Frontal cortex (tissue), 4 donors: ENCODE results near the gene DCLK2. TPM values are rescaled to one million over a fixed set of nuclear protein-coding genes. Genes with fewer than 3 reads are reported as not detected.

Source experiments
- DNase-seq, 2 donors: peaks; one replicate each; pipeline ENCODE4 v3.0.0; 2012; ENCODE audit warnings: low spot score in 2 of 2
- FAIRE-seq: peaks from 2 replicates; lab custom pipeline; 2012; peaks lifted over from hg19 to GRCh38; lab: Jason Lieb, UNC
- total RNA-seq: library from RNA; depleted of rRNA; stranded (reverse); fragments of >200 nt; gene quantifications from one replicate; pipeline ENCODE4 v1.2.3, GENCODE V29; 2014
- donor health status: control.
- donor health status: control.
- donor health status: control.

Gene DCLK2
- total RNA-seq, 1 donor from 2014 or later, result 75.4 TPM

- DNase-seq (no peak), FAIRE-seq (no peak)
Observed at GRCh38 chr4:150253416-150253815, 175.2 kb downstream of the DCLK2 start.

GRCh38 chr4:150253965-150254630 lies 175.9 kb downstream of the DCLK2 start:
- FAIRE-seq, result no peak
- no peak for DNase-seq

- DNase-seq (no peak), FAIRE-seq (no peak)
Observed at GRCh38 chr4:150255610-150256224, 177.5 kb downstream of the DCLK2 start.

- DNase-seq (no peak), FAIRE-seq (no peak)
Observed at GRCh38 chr4:150256225-150256620, 178.0 kb downstream of the DCLK2 start.

- DNase-seq (no peak), FAIRE-seq (no peak)
Observed at GRCh38 chr4:150256841-150257730, 178.8 kb downstream of the DCLK2 start.

GRCh38 chr4:150258569-150258968 lies 180.3 kb downstream of the DCLK2 start:
- no peak for FAIRE-seq
- DNase-seq, result no peak

- FAIRE-seq (no peak), DNase-seq (no peak)
Observed at GRCh38 chr4:150259861-150260567, 181.8 kb downstream of the DCLK2 start.

- DNase-seq, result no peak
- FAIRE-seq, result no peak
Observed at GRCh38 chr4:150261571-150261970, 183.3 kb downstream of the DCLK2 start.

- DNase-seq (no peak), FAIRE-seq (no peak)
Observed at GRCh38 chr4:150262611-150263010, 184.4 kb downstream of the DCLK2 start.

GRCh38 chr4:150264595-150265161 lies 186.4 kb downstream of the DCLK2 start:
- DNase-seq, result no peak
- no peak for FAIRE-seq

GRCh38 chr4:150265806-150266205 lies 187.6 kb downstream of the DCLK2 start:
- no peak for DNase-seq
- FAIRE-seq, result no peak

- DNase-seq, result no peak
- no peak for FAIRE-seq
Observed at GRCh38 chr4:150268444-150268843, 190.2 kb downstream of the DCLK2 start.

- FAIRE-seq (no peak), DNase-seq (no peak)
Observed at GRCh38 chr4:150278206-150278605, 200.0 kb downstream of the DCLK2 start.

GRCh38 chr4:150280081-150280895 lies 202.0 kb downstream of the DCLK2 start:
- no peak for DNase-seq
- no peak for FAIRE-seq

GRCh38 chr4:150280975-150281374 lies 202.7 kb downstream of the DCLK2 start:
- no peak for DNase-seq
- no peak for FAIRE-seq

GRCh38 chr4:150283689-150284088 lies 205.4 kb downstream of the DCLK2 start:
- FAIRE-seq (no peak), DNase-seq (no peak)

- DNase-seq, result no peak
- FAIRE-seq, result no peak
Observed at GRCh38 chr4:150286656-150287055, 208.4 kb downstream of the DCLK2 start.

- DNase-seq (no peak), FAIRE-seq (no peak)
Observed at GRCh38 chr4:150289198-150289597, 211.0 kb downstream of the DCLK2 start.

- no peak for DNase-seq
- no peak for FAIRE-seq
Observed at GRCh38 chr4:150289881-150290280, 211.6 kb downstream of the DCLK2 start.
